COR-L47 (cell line): Measurements from ENCODE around the gene ZPR1.
"Not testable (repeated sequence)": the region's sequence is repeated elsewhere in the genome, so short reads cannot be mapped to it uniquely, and the experiment has no call there.

Experiments used
- DNase-seq: peaks from one replicate; lab custom pipeline; 2025; lab: John Stamatoyannopoulos, UW

The ZPR1 gene

GRCh38 chr11:116823031-116823843 lies 35.4 kb upstream of the ZPR1 start, which contains the start of gene APOA4:
APOA4 (minus strand) TSS chr11:116823304; CDS start chr11:116823191, 113 bp downstream.
- no peak for DNase-seq

GRCh38 chr11:116822575-116822974 lies 34.8 kb upstream of the ZPR1 start:
- DNase-seq: no peak

- no peak for DNase-seq
Measured at GRCh38 chr11:116821050-116821918, 33.5 kb upstream of the ZPR1 start.

- no peak for DNase-seq
Measured at GRCh38 chr11:116819049-116819448, 31.2 kb upstream of the ZPR1 start.

- DNase-seq: no peak
Measured at GRCh38 chr11:116814502-116814901, 26.7 kb upstream of the ZPR1 start.

- DNase-seq: no peak
Measured at GRCh38 chr11:116813781-116814471, 26.1 kb upstream of the ZPR1 start.

- no peak for DNase-seq
Measured at GRCh38 chr11:116813170-116813569, 25.3 kb upstream of the ZPR1 start.

DNA sequence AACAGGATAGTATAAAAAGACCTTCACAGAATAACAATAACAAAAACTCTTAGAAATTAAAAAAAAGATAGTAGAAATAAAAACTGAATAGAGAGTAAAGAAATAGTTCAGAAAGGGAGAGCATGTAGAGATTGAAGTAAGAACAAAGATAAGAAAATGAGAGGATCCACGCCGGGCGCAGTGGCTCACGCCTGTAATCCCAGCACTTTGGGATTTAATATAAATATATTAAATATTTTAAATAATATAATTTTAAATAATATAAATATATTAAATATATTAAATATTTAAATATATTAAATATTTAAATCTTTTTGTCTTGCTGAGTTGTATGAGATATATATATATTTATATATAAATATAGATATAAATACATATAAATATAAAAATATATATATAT lies 24.3 kb upstream of the ZPR1 start:
- DNase-seq: no peak

GRCh38 chr11:116811194-116811593 lies 23.4 kb upstream of the ZPR1 start:
- DNase-seq: no peak

DNA sequence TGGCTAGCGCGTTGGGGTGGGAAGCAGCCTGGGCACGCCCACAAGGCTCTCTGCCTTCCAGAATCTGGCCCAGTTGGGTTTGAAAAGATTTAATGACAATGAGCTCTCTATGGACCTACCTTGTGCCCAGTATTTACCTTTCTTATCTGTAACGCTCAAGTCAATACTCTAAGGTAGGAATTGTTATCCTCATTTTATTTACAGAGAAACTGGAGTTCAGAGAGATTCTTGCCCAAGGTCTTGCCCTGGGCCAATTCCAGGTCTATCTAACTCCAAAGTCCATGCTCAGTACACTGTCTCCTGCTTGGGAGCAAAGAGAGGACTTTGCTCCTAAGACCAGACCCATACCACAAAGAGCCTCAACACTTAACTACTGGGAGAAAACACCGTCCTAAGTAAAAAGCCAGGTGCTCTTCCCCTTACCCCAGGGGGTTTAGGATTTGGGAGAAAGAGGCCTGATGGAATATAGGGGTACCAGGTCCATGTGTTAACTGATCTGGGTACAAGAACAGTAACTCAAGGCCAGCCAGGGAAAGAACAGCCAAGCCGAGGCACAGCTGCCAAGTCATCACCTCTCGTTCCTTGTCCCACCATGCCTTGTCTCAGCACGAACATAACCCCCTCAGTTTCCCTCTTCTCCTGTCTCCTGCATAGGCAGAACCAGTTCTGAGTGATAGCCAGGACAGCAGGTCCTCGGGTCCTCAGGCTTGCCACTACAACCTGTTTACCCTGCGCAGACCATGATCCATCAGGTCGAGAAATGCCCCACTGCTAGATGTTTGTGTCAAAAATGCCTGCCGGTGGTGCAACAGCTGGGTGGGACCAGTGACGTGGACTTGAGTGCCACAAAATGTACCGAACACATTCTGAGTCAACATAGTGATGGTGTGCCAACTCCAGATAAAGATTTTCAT lies 20.7 kb upstream of the ZPR1 start:
- DNase-seq: no peak

DNA sequence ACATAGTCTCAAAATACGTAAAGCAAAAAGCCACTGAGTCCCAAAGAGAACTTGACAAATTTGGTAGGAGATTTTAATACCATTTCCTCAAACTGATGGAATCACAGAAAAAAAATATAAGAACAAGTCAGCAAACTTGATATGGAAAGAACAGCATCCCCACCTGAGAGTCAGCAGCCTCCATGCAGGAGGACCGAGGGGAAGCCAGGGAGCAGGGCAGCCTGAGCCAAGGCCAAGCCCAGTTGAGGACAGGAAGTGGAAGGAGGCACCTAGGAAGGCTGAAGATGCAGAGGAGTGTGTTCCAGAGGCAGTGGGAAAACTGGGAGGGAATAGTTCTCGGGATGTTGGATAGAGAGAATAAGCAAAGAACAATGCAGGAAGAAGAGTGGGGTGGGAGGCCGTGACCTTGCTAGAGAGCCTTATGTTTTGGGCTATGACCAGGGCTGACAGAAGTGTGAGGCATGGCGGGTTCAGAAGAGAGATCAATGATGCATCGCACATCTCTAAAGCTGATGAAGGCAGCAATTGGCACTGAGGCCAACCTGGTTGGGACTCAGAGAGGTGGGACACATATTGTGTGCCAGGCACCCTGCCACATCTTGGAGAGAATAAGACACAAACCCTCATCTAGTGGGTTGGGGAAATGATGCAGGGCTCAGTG lies 19.9 kb upstream of the ZPR1 start:
- no peak for DNase-seq

DNA sequence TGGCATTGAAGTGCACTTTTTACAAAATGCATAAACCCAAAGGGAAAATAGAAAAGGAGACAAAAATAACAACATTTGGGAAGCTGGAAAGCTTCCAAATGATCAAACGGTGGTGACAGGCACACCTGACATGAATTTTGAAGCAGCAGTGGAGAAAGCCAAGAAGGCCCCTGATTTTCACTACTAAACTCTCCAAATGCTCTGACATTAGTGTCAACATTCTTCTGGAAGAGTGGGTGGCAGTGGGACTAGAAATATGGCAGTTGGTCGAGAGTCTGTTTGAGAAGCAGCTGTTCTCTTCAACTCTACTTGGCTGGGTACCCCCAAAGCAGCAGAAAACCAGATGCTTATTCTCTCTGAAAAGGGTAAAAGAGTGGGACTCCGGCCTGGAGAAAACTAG lies 16.2 kb upstream of the ZPR1 start:
- no peak for DNase-seq

- not testable (repeated sequence) for DNase-seq
Measured at GRCh38 chr11:116801662-116802061, 13.8 kb upstream of the ZPR1 start.

DNA sequence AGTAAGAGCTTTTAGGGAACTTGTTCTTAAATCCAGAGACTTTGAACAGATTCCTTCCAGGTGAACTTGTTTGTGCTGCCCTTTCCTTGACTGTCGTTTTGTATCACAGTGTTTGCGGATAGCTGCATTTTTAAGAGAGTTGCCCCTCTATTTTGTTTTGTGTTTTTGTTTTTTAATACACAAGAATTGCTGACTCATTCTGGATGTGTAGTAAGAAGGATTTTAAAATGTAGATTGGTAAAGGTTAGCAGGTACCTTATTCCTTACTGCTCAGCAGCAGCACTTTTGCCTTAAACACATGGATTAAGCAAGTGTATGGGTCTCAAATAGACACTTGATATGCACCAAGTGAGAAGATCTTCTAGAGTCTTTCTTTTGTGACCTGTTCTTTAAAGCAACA lies 12.8 kb upstream of the ZPR1 start:
- no peak for DNase-seq

DNA sequence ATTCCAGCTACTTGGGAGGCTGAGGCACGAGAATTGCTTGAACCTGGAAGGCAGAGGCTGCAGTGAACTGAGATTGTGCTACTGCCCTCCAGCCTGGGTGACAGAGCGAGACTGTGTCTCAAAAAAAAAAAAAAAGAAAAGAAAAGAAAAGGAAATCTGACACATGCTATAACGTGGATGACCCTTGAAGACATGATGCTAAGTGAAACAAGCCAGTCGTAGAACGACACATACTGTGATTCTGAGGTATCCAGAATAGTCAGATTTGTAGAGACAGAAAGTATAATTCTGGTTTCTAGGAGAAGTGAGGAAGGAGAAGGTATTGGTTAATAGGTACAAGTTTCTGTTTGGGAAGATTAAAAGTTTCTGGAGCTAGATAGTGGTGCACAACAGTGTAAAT lies 10.5 kb upstream of the ZPR1 start:
- no peak for DNase-seq

GRCh38 chr11:116797816-116798215 lies 10.0 kb upstream of the ZPR1 start:
- no peak for DNase-seq

- DNase-seq: no peak
Measured at GRCh38 chr11:116796548-116796947, 8.7 kb upstream of the ZPR1 start.

- no peak for DNase-seq
Measured at GRCh38 chr11:116794851-116795250, 7.0 kb upstream of the ZPR1 start.

DNA sequence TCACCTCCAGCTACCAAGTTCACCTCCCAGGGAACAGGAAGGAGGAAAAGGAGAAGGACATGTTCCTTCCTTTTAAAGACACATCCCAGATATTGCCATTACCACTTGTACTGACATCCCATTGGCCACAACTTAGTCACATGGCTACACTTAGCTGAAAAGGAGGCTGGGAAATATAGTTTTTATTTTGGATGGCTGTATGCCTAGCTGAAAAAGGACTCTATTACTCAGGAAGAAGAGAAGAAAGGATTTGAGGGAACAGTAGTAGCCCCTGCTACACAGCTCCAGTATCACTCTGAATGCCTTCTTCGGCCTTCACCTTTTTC lies 5.9 kb upstream of the ZPR1 start:
- no peak for DNase-seq

DNA sequence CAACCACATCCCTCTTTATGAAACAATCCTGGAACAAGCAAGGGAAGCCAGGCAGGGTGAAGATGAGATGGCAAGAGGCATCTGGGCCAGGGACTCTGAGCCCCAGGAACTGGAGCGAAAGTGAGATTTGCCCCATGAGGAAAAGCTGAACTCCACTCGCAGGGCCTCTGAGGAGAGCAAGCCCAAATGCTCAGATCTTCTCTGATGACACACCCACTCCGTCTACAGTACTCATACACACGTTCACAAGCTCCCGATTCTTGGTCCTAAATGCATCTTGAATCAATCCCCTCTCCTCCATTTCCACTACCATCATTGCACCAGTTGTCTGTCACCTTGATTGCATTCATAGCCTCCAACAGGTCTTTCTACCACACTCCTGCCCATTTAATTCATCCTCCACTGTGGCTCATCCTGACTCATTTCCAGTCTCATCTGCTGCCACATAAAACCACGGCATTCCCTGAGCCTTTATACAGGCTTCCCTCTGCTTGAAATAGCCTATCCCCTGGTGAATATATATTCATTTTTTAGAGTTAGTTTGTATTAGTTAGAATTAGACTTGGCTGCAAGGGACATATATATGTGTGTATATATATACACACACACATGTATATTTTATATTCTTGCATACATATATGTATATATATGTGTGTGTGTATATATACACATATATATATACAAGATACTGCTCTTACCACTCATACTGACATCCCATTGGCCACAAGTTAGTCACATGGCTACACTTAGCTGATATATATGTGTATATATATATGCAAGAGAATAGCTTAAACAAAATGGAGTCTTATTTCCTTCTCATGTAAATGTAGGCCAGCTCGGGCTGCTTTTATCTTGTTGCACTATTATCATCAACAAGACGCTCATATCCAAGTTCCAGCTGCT lies 5.3 kb upstream of the ZPR1 start:
- no peak for DNase-seq
